Liver (tissue), 9 donors: ENCODE results near the gene PREP. TPM values are rescaled to one million over a fixed set of nuclear protein-coding genes. Genes with fewer than 3 reads are reported as not detected.

Experiments
- DNase-seq: peaks from one replicate; pipeline ENCODE4 v3.0.0-alpha.2; 2017; ENCODE audit warnings: low spot score
- H3K27ac ChIP-seq, 2 donors: one replicate each; pipeline ENCODE4 v1.7.0; 2013; ENCODE audit warnings: inconsistent platforms in 2 of 2, low read length in 2 of 2, control low read depth in 1 of 2, low read depth in 1 of 2, mild to moderate bottlenecking in 1 of 2
- H3K27me3 ChIP-seq, 4 donors: one replicate each; pipeline versions ENCODE4 v1.6.1 to v1.7.0; 2013; ENCODE audit warnings: low read length in 3 of 4, inconsistent platforms in 1 of 4, mild to moderate bottlenecking in 1 of 4, moderate library complexity in 1 of 4; ENCODE audit not compliant: control insufficient read depth in 4 of 4, insufficient read depth in 4 of 4
- H3K36me3 ChIP-seq, 4 donors: one replicate each; pipeline versions ENCODE4 v1.6.1 to v1.7.0; 2013; ENCODE audit warnings: low read length in 3 of 4, mild to moderate bottlenecking in 3 of 4, low read depth in 1 of 4, moderate library complexity in 1 of 4; ENCODE audit not compliant: control insufficient read depth in 4 of 4, insufficient read depth in 3 of 4
- H3K4me1 ChIP-seq, 4 donors: one replicate each; pipeline versions ENCODE4 v1.6.1 to v1.7.0; 2013; ENCODE audit warnings: low read length in 3 of 4, mild to moderate bottlenecking in 3 of 4, moderate library complexity in 1 of 4; ENCODE audit not compliant: control insufficient read depth in 4 of 4, insufficient read depth in 4 of 4
- H3K4me3 ChIP-seq, 3 donors: one replicate each; pipeline versions ENCODE4 v1.6.1 to v1.7.0; 2013; ENCODE audit warnings: low read length in 3 of 3, control low read depth in 1 of 3, low read depth in 1 of 3, mild to moderate bottlenecking in 1 of 3
- H3K9ac ChIP-seq, 2 donors: one replicate each; pipeline ENCODE4 v1.7.0; 2013; ENCODE audit warnings: low read length in 2 of 2, mild to moderate bottlenecking in 2 of 2, moderate library complexity in 2 of 2, control low read depth in 1 of 2, low read depth in 1 of 2
- H3K9me3 ChIP-seq, 4 donors: one replicate each; pipeline versions ENCODE4 v1.6.1 to v1.7.0; 2013; ENCODE audit warnings: low read length in 3 of 4; ENCODE audit not compliant: control insufficient read depth in 4 of 4
- EGR1 ChIP-seq, 2 donors: IDR thresholded peaks; 2 replicates each; pipeline ENCODE4 v1.6.1; 2016 to 2018; ENCODE audit warnings: antibody characterized with exemption in 2 of 2, low read depth in 2 of 2
- FOXA1 ChIP-seq: IDR thresholded peaks from 2 replicates; pipeline ENCODE4 v1.6.1; 2016; ENCODE audit warnings: antibody characterized with exemption
- FOXA2 ChIP-seq: IDR thresholded peaks from 2 replicates; pipeline ENCODE4 v1.6.1; 2016; ENCODE audit warnings: antibody characterized with exemption
- HNF4A ChIP-seq, 2 donors: conservative IDR thresholded peaks; 2 replicates each; pipeline ENCODE4 v1.6.1; 2016; ENCODE audit warnings: antibody characterized with exemption in 2 of 2, mild to moderate bottlenecking in 2 of 2
- HNF4G ChIP-seq: IDR thresholded peaks from 2 replicates; pipeline ENCODE4 v1.6.1; 2016; ENCODE audit warnings: antibody characterized with exemption
- JUND ChIP-seq, 2 donors: IDR thresholded peaks; 2 replicates each; pipeline ENCODE4 v1.6.1; 2016; ENCODE audit warnings: antibody characterized with exemption in 2 of 2
- NR2F2 ChIP-seq: IDR thresholded peaks from 2 replicates; pipeline ENCODE4 v1.6.1; 2016; ENCODE audit warnings: antibody characterized with exemption
- RAD21 ChIP-seq, 2 donors: IDR thresholded peaks; 2 replicates each; pipeline ENCODE4 v1.6.1; 2016; ENCODE audit warnings: antibody characterized with exemption in 2 of 2, mild to moderate bottlenecking in 2 of 2
- RXRA ChIP-seq, 2 donors: IDR thresholded peaks; 2 replicates each; pipeline ENCODE4 v1.6.1; 2017 to 2018; ENCODE audit warnings: antibody characterized with exemption in 2 of 2, mild to moderate bottlenecking in 1 of 2
- WGBS: extraction: QIAGEN DNeasy Blood & Tissue Kit; methylation state at CpG from one replicate; pipeline ENCODE4 v1.1.7; 2013; 5-methylcytosine and 5-hydroxymethylcytosine counted together
- polyA plus RNA-seq, 2 donors: library from polyadenylated mRNA; stranded (reverse) in 1 of 2; unstranded in 1 of 2; fragments of 200-250 nt in 1 of 2; fragments of >200 nt in 1 of 2; fragmentation: Nextera tagmentation in 1 of 2; extraction: Ambion mirVana in 1 of 2; gene quantifications; one replicate each; pipeline versions ENCODE4 v1.2.1 to v1.2.3, GENCODE V29; 2013 to 2015
- total RNA-seq, 2 donors: library from RNA; depleted of rRNA; stranded (reverse); fragments of >200 nt; gene quantifications; one replicate each; pipeline ENCODE4 v1.2.3, GENCODE V29; 2014
- TF ChIP-seq, protein P1 (sequence below): IDR thresholded peaks from 2 replicates; pipeline ENCODE4 v1.6.1; 2016; ENCODE audit warnings: antibody characterized with exemption
- TF ChIP-seq, protein P2 (sequence below): IDR thresholded peaks from 2 replicates; pipeline ENCODE4 v1.6.1; 2016; ENCODE audit warnings: antibody characterized with exemption
- TF ChIP-seq, protein P3 (sequence below): fragments of 150-350 bp; IDR thresholded peaks from 2 replicates; pipeline ENCODE4 v1.5.1; 2017; ENCODE audit warnings: improper control_type of control experiment, low read depth, low read length; ENCODE audit not compliant: missing input control
- TF ChIP-seq, protein P4 (sequence below): IDR thresholded peaks from 2 replicates; pipeline ENCODE4 v1.6.1; 2016; ENCODE audit warnings: antibody characterized with exemption, mild to moderate bottlenecking
- donor health status: healthy.
- donor health status: healthy.
- donor health status: healthy.
- donor health status: healthy.
- donor health status: healthy.

PREP gene
- total and polyA plus RNA-seq, 4 donors, result 7.3 to 17.7 (median 13.0) TPM

DNA sequence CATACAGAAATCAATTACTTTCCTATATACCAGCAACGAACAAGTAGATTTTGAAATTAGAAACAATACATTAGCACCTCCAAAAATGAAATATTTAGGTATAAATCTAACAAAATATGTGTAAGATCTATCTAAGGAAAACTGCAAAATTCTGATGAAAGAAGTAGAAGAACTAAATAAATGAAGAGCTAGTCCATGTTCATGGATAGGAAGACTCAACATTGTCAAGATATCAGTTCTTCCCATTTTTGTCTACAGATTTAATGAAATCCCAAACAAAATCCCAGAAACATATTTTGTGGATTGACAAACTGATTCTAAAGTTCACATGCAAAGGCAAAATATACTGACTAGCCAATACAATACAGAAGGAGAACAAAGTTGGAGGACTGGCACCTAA, 33.7 kb downstream of the PREP start (continued):
- TF ChIP-seq HNF4A (conservative IDR thresholded peaks at IDR 0.05), result no peak
- no peak for TF ChIP-seq RAD21 (IDR thresholded peaks at IDR 0.05)
- TF ChIP-seq, protein P1, sequence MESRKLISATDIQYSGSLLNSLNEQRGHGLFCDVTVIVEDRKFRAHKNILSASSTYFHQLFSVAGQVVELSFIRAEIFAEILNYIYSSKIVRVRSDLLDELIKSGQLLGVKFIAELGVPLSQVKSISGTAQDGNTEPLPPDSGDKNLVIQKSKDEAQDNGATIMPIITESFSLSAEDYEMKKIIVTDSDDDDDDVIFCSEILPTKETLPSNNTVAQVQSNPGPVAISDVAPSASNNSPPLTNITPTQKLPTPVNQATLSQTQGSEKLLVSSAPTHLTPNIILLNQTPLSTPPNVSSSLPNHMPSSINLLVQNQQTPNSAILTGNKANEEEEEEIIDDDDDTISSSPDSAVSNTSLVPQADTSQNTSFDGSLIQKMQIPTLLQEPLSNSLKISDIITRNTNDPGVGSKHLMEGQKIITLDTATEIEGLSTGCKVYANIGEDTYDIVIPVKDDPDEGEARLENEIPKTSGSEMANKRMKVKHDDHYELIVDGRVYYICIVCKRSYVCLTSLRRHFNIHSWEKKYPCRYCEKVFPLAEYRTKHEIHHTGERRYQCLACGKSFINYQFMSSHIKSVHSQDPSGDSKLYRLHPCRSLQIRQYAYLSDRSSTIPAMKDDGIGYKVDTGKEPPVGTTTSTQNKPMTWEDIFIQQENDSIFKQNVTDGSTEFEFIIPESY, result no peak

DNA sequence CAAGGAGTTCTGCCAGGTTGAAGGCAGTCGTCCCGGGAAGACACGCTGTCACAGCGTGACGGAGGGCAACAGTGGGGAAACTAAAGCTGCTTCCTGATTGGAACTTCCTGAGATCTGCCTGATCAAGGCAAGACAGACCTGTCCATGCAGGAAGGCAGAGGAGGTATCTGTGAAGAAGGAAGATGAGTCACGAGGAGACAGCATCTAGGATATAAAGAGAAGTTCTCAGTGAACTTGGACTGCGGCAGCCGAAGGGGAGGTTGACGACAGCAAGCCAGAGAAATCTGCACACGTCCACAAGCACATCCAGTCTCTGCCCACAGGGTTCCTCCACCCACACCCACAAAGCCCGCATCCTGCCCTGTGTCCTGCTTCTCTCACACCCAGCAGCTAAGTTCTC, 38.6 kb downstream of the PREP start:
- H3K36me3 ChIP-seq, result peaks cover 7 to 26% (median 9%) of the 10 kb centered on the region in 4 donors
- TF ChIP-seq, protein P2, sequence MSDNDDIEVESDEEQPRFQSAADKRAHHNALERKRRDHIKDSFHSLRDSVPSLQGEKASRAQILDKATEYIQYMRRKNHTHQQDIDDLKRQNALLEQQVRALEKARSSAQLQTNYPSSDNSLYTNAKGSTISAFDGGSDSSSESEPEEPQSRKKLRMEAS, result no peak
- TF ChIP-seq NR2F2 (no peak), FOXA1 (no peak), FOXA2 (no peak), RXRA (IDR thresholded peaks at IDR 0.05) (no peak), RAD21 (IDR thresholded peaks at IDR 0.05) (no peak), EGR1 (IDR thresholded peaks at IDR 0.05; ENCODE audit: low read depth in 2 of 2) (no peak), JUND (IDR thresholded peaks at IDR 0.05) (no peak), HNF4G (no peak)
- TF ChIP-seq, protein P3, sequence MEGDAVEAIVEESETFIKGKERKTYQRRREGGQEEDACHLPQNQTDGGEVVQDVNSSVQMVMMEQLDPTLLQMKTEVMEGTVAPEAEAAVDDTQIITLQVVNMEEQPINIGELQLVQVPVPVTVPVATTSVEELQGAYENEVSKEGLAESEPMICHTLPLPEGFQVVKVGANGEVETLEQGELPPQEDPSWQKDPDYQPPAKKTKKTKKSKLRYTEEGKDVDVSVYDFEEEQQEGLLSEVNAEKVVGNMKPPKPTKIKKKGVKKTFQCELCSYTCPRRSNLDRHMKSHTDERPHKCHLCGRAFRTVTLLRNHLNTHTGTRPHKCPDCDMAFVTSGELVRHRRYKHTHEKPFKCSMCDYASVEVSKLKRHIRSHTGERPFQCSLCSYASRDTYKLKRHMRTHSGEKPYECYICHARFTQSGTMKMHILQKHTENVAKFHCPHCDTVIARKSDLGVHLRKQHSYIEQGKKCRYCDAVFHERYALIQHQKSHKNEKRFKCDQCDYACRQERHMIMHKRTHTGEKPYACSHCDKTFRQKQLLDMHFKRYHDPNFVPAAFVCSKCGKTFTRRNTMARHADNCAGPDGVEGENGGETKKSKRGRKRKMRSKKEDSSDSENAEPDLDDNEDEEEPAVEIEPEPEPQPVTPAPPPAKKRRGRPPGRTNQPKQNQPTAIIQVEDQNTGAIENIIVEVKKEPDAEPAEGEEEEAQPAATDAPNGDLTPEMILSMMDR, result no peak
- TF ChIP-seq, protein P4, sequence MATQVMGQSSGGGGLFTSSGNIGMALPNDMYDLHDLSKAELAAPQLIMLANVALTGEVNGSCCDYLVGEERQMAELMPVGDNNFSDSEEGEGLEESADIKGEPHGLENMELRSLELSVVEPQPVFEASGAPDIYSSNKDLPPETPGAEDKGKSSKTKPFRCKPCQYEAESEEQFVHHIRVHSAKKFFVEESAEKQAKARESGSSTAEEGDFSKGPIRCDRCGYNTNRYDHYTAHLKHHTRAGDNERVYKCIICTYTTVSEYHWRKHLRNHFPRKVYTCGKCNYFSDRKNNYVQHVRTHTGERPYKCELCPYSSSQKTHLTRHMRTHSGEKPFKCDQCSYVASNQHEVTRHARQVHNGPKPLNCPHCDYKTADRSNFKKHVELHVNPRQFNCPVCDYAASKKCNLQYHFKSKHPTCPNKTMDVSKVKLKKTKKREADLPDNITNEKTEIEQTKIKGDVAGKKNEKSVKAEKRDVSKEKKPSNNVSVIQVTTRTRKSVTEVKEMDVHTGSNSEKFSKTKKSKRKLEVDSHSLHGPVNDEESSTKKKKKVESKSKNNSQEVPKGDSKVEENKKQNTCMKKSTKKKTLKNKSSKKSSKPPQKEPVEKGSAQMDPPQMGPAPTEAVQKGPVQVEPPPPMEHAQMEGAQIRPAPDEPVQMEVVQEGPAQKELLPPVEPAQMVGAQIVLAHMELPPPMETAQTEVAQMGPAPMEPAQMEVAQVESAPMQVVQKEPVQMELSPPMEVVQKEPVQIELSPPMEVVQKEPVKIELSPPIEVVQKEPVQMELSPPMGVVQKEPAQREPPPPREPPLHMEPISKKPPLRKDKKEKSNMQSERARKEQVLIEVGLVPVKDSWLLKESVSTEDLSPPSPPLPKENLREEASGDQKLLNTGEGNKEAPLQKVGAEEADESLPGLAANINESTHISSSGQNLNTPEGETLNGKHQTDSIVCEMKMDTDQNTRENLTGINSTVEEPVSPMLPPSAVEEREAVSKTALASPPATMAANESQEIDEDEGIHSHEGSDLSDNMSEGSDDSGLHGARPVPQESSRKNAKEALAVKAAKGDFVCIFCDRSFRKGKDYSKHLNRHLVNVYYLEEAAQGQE, result no peak
- TF ChIP-seq, protein P1, result no peak
- no peaks in the 10 kb centered on the region for H3K27me3 ChIP-seq
- no peaks in the 10 kb centered on the region for H3K4me1 ChIP-seq
- no peak overlapping the region for H3K27ac ChIP-seq
- H3K9me3 ChIP-seq, result no peaks in the 10 kb centered on the region
- DNase-seq, result no peak
- H3K4me3 ChIP-seq, result no peak overlapping the region
- WGBS, result 83% methylated on average over 11 of the region's 11 CpGs
- no peak overlapping the region for H3K9ac ChIP-seq
